Esophagus muscularis mucosa (tissue), 4 donors: ENCODE measurements around the gene AP1B1. TPM values are rescaled to one million over a fixed set of nuclear protein-coding genes. Genes with fewer than 3 reads are reported as not detected.
"Not testable (repeated sequence)": the region's sequence is repeated elsewhere in the genome, so short reads cannot be mapped to it uniquely, and the experiment has no call there.

ENCODE experiments used
- DNase-seq: peaks from one replicate; pipeline ENCODE4 v3.0.0-alpha.2; 2017; ENCODE audit errors: extremely low spot score
- H3K27ac ChIP-seq, 4 donors: fragments of 200-600 bp; sonication (generic); replicated peaks in 1 of 4; 1 replicate in 3 of 4; 2 replicates in 1 of 4; pipeline ENCODE4 v1.5.1; 2016 to 2019; ENCODE audit warnings: mild to moderate bottlenecking in 1 of 4
- H3K27me3 ChIP-seq, 4 donors: fragments of 200-600 bp; sonication (generic); one replicate each; pipeline versions ENCODE4 v1.5.1 to v1.6.0; 2016 to 2019
- H3K36me3 ChIP-seq, 4 donors: fragments of 200-600 bp; sonication (generic); one replicate each; pipeline ENCODE4 v1.5.1; 2016 to 2019
- H3K4me1 ChIP-seq, 4 donors: fragments of 200-600 bp; sonication (generic); one replicate each; pipeline ENCODE4 v1.5.1; 2016 to 2019
- H3K4me3 ChIP-seq, 4 donors: fragments of 200-600 bp; sonication (generic); 1 replicate in 2 of 4; 2 replicates in 2 of 4; pipeline ENCODE4 v1.5.1; 2016 to 2019; ENCODE audit warnings: mild to moderate bottlenecking in 4 of 4, moderate library complexity in 1 of 4
- H3K9me3 ChIP-seq, 4 donors: fragments of 200-600 bp; sonication (generic); 1 replicate in 3 of 4; 2 replicates in 1 of 4; pipeline ENCODE4 v1.5.1; 2016 to 2019
- EP300 ChIP-seq: sonication (generic); formaldehyde crosslinking; IDR thresholded peaks from one replicate; pipeline ENCODE4 v1.6.1; 2017; ENCODE audit warnings: antibody characterized with exemption
- POLR2A ChIP-seq: fragments of 450-650 bp; IDR thresholded peaks from one replicate; pipeline ENCODE4 v1.6.1; 2017; ENCODE audit warnings: antibody characterized with exemption, moderate library complexity, mild to moderate bottlenecking, low read depth
- POLR2AphosphoS5 ChIP-seq, 2 donors: sonication (generic); formaldehyde crosslinking; IDR thresholded peaks; one replicate each; pipeline ENCODE4 v1.6.1; 2017; ENCODE audit warnings: antibody characterized with exemption in 2 of 2
- WGBS: methylation state at CpG from one replicate; pipeline ENCODE4 v1.1.5; 2018; 5-methylcytosine and 5-hydroxymethylcytosine counted together
- intact Hi-C: fragments of 100-400 bp; cut with DNase I; formaldehyde crosslinking; loops from one replicate; pipeline ENCODE4 v1.15.1; 2023
- total RNA-seq, 4 donors: library from RNA; depleted of rRNA; stranded (reverse); fragments of >200 nt; gene quantifications; one replicate each; pipeline versions ENCODE4 v1.1.0 to v1.2.1, GENCODE V29; 2016
- TF ChIP-seq, protein P1 (sequence below), 3 experiments: fragments of 200-600 bp in 2 of 3; fragments of 450-650 bp in 1 of 3; sonication (generic) in 2 of 3; IDR thresholded peaks; one replicate each; pipeline ENCODE4 v1.5.1; 2017 to 2019; ENCODE audit warnings: antibody characterized with exemption in 3 of 3, mild to moderate bottlenecking in 2 of 3, moderate library complexity in 1 of 3

Gene AP1B1
- total RNA-seq, 4 donors from 2014 or later: 55.6 to 72.2 (median 57.4) TPM

DNA sequence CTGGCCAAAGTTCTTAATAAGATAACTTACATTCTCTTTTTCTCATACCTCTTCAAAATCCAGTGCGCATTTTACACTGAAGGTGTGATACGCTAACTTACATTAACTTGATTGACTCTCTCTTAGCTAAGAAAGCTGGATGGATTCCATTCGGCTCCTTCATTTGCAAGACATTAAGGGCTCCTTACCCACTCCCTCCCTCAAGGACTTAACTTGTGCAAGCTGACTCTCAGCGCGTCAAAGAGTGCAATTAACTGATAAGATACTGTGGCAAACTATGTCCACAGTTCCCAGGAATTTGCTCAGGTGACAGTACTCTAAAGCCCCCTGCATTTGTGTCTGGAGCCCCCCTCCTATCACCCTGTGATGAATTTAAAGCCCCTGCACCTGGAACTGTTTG lies 43.6 kb upstream of the AP1B1 start:
- Histone ChIP-seq H3K27ac (no peak overlapping the region), H3K4me1 (no peaks in the 10 kb centered on the region), H3K4me3 (no peak overlapping the region), H3K27me3 (peaks cover 0 to 38% (median 5%) of the 10 kb centered on the region in 4 donors), H3K9me3 (no peaks in the 10 kb centered on the region), H3K36me3 (no peaks in the 10 kb centered on the region)
- peak; percentile 29 for DNase-seq
- intact Hi-C loops: no loop called here
- no peak for TF ChIP-seq POLR2A
- TF ChIP-seq EP300: no peak
- TF ChIP-seq POLR2AphosphoS5 (IDR thresholded peaks at IDR 0.05): no peak
- TF ChIP-seq, protein P1, sequence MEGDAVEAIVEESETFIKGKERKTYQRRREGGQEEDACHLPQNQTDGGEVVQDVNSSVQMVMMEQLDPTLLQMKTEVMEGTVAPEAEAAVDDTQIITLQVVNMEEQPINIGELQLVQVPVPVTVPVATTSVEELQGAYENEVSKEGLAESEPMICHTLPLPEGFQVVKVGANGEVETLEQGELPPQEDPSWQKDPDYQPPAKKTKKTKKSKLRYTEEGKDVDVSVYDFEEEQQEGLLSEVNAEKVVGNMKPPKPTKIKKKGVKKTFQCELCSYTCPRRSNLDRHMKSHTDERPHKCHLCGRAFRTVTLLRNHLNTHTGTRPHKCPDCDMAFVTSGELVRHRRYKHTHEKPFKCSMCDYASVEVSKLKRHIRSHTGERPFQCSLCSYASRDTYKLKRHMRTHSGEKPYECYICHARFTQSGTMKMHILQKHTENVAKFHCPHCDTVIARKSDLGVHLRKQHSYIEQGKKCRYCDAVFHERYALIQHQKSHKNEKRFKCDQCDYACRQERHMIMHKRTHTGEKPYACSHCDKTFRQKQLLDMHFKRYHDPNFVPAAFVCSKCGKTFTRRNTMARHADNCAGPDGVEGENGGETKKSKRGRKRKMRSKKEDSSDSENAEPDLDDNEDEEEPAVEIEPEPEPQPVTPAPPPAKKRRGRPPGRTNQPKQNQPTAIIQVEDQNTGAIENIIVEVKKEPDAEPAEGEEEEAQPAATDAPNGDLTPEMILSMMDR (IDR thresholded peaks at IDR 0.05): no peak
- 51% methylated on average over 5 of the region's 5 CpGs for WGBS

DNA sequence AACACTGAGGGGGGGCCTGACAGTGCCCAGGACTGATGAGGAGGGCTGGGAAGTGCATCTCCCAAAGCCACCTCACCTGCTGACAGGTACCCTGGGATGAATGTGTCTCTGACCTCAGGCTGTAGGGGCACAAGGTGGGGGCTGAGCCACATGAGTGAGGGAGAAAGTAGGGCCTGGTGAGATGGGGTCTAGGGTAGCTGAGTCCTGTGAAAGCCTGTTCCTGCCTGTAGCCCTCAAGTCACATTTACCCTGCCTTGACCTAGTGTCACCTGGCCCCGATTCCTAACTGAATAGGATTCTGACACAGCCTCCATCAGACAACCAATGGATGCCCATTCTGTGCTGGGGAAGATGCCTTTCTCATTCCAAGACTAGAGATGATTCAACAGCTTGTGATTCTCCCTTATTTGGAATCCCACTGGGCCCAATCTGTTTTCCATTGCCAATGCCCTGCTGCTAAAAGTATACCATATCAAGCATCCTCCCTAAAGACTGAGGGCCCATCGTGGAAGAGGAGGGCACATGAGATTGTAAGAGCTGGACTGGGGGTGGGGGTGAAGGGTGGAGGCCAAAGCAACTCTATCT lies 38.9 kb upstream of the AP1B1 start:
- no peak overlapping the region for H3K27ac ChIP-seq
- peak; percentile 53 for DNase-seq
- WGBS: 88% methylated on average over 2 of the region's 2 CpGs
- H3K4me1 ChIP-seq: no peaks in the 10 kb centered on the region
- H3K9me3 ChIP-seq: no peaks in the 10 kb centered on the region
- peaks cover 0 to 11% (median 5%) of the 10 kb centered on the region in 4 donors for H3K27me3 ChIP-seq
- TF ChIP-seq, protein P1 (IDR thresholded peaks at IDR 0.05): no peak
- TF ChIP-seq EP300 (no peak), POLR2AphosphoS5 (IDR thresholded peaks at IDR 0.05) (no peak), POLR2A (no peak)
- no peak overlapping the region for H3K4me3 ChIP-seq
- intact Hi-C loops: no loop called here
- no peaks in the 10 kb centered on the region for H3K36me3 ChIP-seq

DNA sequence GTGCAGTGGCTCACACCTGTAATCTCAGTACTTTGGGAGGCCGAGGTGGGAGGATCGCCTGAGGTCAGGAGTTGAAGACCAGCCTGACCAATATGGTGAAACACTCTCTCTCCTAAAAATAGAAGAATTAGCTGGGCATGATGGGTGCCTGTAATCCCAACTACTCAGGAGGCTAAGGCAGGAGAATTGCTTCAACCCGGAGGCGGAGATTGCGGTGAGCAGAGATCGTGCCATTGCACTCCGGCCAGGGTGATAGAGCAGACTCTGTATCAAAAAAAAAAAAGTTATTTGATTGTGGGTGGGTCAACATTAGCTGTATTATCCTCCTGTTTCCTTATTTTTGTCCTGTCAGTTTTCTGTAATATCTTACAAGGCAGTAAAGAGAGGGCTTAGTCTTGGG lies 38.1 kb upstream of the AP1B1 start:
- intact Hi-C loops: no loop called here
- Histone ChIP-seq H3K9me3 (no peaks in the 10 kb centered on the region), H3K4me1 (no peaks in the 10 kb centered on the region), H3K27me3 (peaks cover 0 to 8% (median 3%) of the 10 kb centered on the region in 4 donors), H3K27ac (no peak overlapping the region), H3K36me3 (no peaks in the 10 kb centered on the region), H3K4me3 (no peak overlapping the region)
- TF ChIP-seq EP300 (no peak), POLR2AphosphoS5 (IDR thresholded peaks at IDR 0.05) (no peak), POLR2A (no peak)
- TF ChIP-seq, protein P1 (IDR thresholded peaks at IDR 0.05): no peak
- WGBS: 97% methylated on average over 7 of the region's 7 CpGs
- peak; percentile 75 for DNase-seq

DNA sequence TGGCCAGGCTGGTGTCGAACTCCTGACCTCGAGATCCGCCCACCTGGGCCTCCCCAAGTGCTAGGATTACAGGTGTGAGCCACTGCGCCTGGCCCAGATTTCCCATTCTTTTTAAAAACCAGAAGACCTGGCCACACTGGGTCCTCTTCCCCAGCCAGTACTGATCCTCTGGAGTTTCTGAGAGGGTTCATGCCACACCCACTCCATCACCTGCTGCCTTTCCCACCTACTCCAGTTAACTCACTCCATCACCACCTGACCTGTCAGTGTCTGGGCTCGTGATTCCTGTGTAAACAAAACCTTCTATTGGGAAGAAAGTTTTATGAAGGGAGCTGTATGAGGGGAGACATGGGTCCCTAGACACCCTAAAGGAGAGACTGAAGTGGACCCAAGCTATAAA lies 30.3 kb upstream of the AP1B1 start:
- H3K9me3 ChIP-seq, intact Hi-C loops, H3K4me3 ChIP-seq, H3K36me3 ChIP-seq, H3K4me1 ChIP-seq, H3K27ac ChIP-seq: not testable (repeated sequence)
- H3K27me3 ChIP-seq: peaks cover 0 to 14% (median 0%) of the 10 kb centered on the region in 4 donors
- WGBS: 68% methylated on average over 5 of the region's 5 CpGs
- peak; percentile 24 for DNase-seq

DNA sequence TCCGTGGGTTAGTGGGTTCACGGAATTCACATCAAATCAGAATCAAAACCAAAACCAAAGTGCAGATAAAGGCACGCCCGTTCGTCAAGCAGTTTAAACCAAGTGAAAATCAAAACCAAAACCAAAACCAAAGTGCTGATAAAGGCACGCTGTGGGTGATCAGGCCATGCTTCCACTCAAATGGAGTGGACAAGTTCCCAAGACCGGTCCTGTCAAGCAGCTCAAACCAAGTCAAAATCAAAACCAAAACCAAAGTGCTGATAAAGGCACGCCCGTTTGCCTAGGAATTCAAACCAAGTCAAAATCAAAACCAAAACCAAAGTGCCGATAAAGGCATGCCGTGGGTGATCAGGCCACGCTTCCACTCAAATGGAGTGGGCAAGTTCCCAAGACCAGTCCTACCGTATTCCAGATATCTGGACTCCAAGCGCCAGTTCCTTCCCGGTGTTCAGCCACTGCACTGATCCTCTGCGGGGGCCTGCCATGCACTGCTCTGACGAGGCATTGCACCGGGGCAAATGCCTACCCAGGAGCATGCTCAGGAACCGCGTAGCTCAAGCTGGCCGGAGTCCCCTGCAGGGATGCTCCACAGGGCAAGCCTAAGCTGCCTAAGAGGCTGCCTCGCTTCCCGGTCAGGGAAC lies 26.7 kb upstream of the AP1B1 start:
- Histone ChIP-seq H3K4me3 (peak overlapping the region; percentile 33 to 50 (median 34)), H3K27ac (peak overlapping the region in 1 of 4 donors; percentile 3)
- H3K9me3 ChIP-seq, H3K36me3 ChIP-seq, H3K4me1 ChIP-seq, intact Hi-C loops, H3K27me3 ChIP-seq: not testable (repeated sequence)
- 68% methylated on average over 16 of the region's 23 CpGs for WGBS
- peak; percentile 82 for DNase-seq

DNA sequence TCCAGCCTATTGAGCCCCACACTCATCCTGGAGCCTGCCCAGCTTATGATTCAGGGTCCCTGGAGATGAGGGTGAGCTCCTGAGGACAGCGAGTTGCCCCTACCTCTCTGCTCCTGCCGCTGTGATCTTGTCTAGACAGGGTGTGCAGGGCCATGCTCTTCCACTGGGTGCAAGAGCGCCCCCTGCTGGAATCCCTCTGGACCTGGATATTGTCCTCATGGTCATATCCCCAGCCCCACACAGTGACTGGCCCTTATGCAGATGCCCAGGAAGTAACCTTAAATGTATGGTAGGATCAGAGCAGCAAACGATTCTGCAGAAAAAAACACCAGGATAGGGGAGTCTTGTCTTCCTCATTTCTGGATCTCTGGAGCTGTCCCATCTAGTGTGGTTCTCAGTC lies 24.4 kb upstream of the AP1B1 start:
- H3K36me3 ChIP-seq, H3K9me3 ChIP-seq, intact Hi-C loops, H3K4me1 ChIP-seq, H3K27me3 ChIP-seq, H3K27ac ChIP-seq, H3K4me3 ChIP-seq: not testable (repeated sequence)
- TF ChIP-seq, protein P1 (IDR thresholded peaks at IDR 0.05): peak in 2 of 3 experiments; percentile 35 to 48
- DNase-seq: peak; percentile 14
- 25% methylated on average over 1 of the region's 4 CpGs for WGBS

DNA sequence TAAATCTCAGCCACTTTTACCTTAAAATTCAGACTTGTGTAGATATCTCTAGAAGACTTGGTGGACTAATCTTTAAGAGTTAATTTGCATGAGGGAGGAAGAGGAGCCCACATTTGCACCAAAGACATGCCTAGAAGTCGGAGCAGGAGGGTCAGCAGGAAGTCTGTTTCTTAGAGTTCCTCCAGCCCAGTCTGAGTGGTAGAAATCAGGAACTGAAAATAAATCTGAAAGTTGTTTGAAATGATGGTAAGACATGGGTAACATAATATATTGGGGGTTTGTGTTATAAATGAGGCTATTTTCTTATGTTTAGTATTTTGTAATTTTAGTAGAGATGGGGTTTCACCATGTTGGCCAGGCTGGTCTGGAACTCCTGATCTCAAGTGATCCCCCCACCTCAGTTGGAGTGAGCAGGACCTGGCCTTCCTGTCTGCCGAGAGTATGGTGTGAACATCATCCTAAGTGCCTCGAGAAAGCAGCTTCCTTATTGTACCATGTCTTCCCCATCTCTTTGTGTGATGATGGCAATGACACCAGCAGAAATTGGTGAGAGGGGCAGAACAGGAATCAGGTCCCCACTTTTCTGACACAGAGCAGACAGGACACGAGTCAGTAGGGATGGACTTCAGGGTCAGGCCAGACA lies 23.3 kb upstream of the AP1B1 start:
- H3K9me3 ChIP-seq, intact Hi-C loops: not testable (repeated sequence)
- 69% methylated on average over 4 of the region's 4 CpGs for WGBS

More for the DNA sequence above, 23.3 kb upstream of the AP1B1 start:
- not testable (repeated sequence) for H3K4me1 ChIP-seq, H3K36me3 ChIP-seq, H3K27ac ChIP-seq, H3K4me3 ChIP-seq, H3K27me3 ChIP-seq
- DNase-seq: peak; percentile 29
